ENCODE results near the gene NME9.

Gene NME9

DNA sequence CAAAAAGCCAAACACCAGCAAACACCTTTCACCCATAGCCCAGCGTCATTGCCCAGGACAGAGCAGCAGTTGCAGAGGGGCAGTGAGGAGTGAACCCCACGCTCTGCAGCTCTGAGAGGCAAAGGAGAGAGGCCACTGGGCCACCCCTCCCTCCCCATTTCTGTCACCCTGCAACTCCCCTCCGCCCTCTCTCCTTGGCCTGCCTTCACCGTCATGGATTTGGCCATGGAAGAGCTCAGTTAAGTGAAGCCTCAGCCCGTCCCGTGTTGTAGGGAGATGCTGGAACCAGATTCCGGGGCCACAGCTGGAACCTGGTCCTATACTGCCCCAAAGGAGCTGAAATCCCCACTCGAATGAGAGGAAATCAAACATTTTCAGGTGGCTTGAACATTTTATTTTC is 40.7 kb upstream of the NME9 start:
- H3K4me3 ChIP-seq (ENCODE audit: low read depth, low read length) = no peak overlapping the region
- TF ChIP-seq POLR2A (IDR thresholded peaks at IDR 0.05; ENCODE audit: extremely low read depth, insufficient read length) (no peak), MYC (IDR thresholded peaks at IDR 0.05; ENCODE audit: low read depth, low read length) (no peak)
- TF ChIP-seq, protein P1, sequence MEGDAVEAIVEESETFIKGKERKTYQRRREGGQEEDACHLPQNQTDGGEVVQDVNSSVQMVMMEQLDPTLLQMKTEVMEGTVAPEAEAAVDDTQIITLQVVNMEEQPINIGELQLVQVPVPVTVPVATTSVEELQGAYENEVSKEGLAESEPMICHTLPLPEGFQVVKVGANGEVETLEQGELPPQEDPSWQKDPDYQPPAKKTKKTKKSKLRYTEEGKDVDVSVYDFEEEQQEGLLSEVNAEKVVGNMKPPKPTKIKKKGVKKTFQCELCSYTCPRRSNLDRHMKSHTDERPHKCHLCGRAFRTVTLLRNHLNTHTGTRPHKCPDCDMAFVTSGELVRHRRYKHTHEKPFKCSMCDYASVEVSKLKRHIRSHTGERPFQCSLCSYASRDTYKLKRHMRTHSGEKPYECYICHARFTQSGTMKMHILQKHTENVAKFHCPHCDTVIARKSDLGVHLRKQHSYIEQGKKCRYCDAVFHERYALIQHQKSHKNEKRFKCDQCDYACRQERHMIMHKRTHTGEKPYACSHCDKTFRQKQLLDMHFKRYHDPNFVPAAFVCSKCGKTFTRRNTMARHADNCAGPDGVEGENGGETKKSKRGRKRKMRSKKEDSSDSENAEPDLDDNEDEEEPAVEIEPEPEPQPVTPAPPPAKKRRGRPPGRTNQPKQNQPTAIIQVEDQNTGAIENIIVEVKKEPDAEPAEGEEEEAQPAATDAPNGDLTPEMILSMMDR (IDR thresholded peaks at IDR 0.05; ENCODE audit: low read depth, low read length) = no peak
- TF ChIP-seq, protein P2, sequence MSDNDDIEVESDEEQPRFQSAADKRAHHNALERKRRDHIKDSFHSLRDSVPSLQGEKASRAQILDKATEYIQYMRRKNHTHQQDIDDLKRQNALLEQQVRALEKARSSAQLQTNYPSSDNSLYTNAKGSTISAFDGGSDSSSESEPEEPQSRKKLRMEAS (IDR thresholded peaks at IDR 0.05; ENCODE audit: low read depth, low read length) = no peak
- no peak for DNase-seq (ENCODE audit: low read depth)

DNA sequence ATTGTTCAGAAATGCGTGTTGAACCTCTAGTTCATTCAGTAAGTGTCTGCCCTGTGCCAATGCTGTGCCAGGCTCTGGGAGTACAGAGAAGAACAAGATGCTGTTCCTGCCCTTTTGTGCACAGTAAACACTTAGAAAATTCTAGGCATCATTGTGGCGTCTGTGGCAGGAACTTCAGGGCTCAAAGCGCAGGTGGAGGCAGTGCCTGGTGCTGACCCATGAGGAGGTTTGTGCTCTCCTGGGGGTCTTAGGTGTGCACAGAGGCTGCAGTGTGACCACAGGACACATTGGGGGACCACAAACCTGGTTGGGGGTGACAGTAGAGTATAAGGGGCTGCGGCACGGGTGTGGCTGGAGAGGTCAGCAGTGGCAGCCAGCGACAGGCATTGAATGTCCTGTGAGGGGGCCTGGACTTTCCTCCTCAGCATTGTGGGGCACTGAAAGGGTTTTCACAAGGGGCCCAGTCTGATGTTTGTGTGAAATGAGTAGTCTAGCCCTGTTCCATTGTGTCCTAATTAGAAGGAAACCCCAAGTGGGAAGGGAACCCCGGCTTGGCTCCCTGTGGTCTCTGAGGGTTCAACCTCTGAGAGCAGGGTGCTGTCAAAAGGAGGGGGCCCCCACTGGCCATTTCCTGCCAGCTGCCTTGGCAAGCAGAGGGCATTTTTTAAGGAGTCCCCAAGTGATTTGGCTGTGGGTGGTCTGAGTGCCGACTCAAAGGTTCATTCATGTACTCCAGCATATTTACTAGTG is 39.7 kb upstream of the NME9 start:
- TF ChIP-seq POLR2A (IDR thresholded peaks at IDR 0.05; ENCODE audit: extremely low read depth, insufficient read length) (no peak), MYC (IDR thresholded peaks at IDR 0.05; ENCODE audit: low read depth, low read length) (no peak)
- TF ChIP-seq, protein P2 (IDR thresholded peaks at IDR 0.05; ENCODE audit: low read depth, low read length) = no peak
- TF ChIP-seq, protein P1 (IDR thresholded peaks at IDR 0.05; ENCODE audit: low read depth, low read length) = no peak
- no peak for DNase-seq (ENCODE audit: low read depth)
- no peak overlapping the region for H3K4me3 ChIP-seq (ENCODE audit: low read depth, low read length)

DNA sequence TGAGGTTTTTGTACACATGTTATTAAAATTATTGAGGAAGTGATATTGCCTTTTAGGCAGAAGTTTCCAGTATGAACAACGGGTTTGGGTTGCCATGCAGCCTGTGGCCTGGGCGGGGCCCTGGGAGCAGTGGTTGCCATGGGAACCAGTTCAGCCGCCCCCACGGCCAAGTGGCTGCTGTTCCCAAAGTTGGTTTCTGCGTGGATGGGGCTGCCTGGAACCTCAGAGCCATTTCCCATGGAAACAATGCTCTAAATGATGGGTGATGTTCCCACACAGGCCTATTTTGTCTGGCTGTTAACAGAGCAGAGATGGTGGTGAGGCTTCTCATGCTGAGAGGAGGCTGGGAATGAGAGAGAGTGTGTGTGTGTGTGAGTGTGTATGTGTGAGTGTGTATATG is 38.3 kb upstream of the NME9 start:
- DNase-seq (ENCODE audit: low read depth) = peak; percentile 43
- no peak overlapping the region for H3K4me3 ChIP-seq (ENCODE audit: low read depth, low read length)
- TF ChIP-seq, protein P1 (IDR thresholded peaks at IDR 0.05; ENCODE audit: low read depth, low read length) = no peak
- no peak for TF ChIP-seq MYC (IDR thresholded peaks at IDR 0.05; ENCODE audit: low read depth, low read length)
- TF ChIP-seq, protein P2 (IDR thresholded peaks at IDR 0.05; ENCODE audit: low read depth, low read length) = no peak

DNA sequence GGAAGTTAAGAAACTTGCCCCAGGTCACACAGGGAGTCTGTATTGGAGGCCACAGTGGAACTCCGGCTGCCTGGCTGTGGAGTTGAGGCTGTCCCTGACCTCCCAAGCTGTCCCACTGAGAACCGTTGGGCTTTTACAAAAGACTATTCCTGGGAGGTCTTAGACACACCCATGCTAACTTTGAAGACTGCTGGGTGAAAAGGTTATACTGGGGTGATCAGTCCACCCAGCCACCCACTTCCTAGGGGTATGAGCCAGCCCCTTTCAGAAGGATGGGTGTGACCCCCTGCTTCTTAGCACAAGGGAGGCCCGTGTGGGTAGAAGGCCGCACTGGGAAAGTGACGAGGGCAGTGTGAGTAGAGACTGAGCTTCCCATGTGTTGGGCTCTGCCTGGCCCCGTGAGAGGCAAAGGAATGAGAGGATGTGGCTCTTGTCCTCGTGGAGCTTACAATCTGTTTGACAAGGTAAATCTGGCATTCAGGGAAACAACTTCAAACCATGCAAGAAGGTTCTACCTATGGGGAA is 37.7 kb upstream of the NME9 start:
- no peak for DNase-seq (ENCODE audit: low read depth)

DNA sequence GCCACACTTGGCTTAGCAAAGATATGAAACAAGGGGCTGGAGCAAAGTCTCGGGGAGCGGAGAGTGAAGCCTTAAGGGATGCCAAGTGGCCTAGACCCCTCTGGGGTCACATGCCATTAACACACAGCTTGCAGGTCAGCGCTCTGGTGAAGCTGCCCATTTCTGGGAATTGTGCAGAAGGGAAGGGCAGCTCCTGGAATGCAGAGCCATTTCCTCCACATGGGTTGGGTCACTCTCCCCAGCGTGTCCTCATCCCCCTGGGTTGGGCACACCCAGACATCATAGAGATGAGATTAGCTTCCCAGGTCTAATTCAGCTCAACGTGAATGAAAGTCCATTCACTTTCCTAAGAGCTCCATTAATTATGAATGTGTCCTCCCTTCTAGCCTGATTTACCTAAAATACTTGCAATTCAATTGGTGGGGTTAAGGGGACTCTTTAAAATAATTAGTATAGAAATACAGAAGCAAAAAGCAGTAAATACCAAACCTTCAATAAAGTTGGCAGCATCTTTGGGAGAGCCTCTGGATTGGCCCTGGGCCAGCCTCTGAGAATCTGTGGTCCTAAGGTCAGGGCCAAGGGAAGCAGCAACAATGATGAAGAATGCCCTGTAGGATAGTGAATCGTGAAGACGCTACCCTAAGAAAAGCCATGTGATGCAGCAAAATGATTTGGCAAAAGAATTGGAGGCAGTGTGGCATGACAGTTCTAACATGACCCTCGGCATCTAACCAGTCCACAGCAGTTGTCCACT is 36.5 kb upstream of the NME9 start:
- no peak for DNase-seq (ENCODE audit: low read depth)
- no peak overlapping the region for H3K4me3 ChIP-seq (ENCODE audit: low read depth, low read length)
- TF ChIP-seq POLR2A (IDR thresholded peaks at IDR 0.05; ENCODE audit: extremely low read depth, insufficient read length) = no peak
- TF ChIP-seq, protein P1 (IDR thresholded peaks at IDR 0.05; ENCODE audit: low read depth, low read length) = no peak
- TF ChIP-seq, protein P2 (IDR thresholded peaks at IDR 0.05; ENCODE audit: low read depth, low read length) = no peak
- TF ChIP-seq MYC (IDR thresholded peaks at IDR 0.05; ENCODE audit: low read depth, low read length) = no peak

More for the DNA sequence above, 37.7 kb upstream of the NME9 start:
- TF ChIP-seq MYC (IDR thresholded peaks at IDR 0.05; ENCODE audit: low read depth, low read length) = no peak
- TF ChIP-seq POLR2A (IDR thresholded peaks at IDR 0.05; ENCODE audit: extremely low read depth, insufficient read length) = no peak
- TF ChIP-seq, protein P1 (IDR thresholded peaks at IDR 0.05; ENCODE audit: low read depth, low read length) = no peak
- TF ChIP-seq, protein P2 (IDR thresholded peaks at IDR 0.05; ENCODE audit: low read depth, low read length) = no peak
- no peak overlapping the region for H3K4me3 ChIP-seq (ENCODE audit: low read depth, low read length)
